HepG2 (cell line): Measurements from ENCODE around the gene NUTF2. TPM values are rescaled to one million over a fixed set of nuclear protein-coding genes. Genes with fewer than 3 reads are reported as not detected.
A peak's percentile ranks its signal among the peaks of the same experiment; 100 is the strongest.

ENCODE experiments used
- GABPB1 ChIP-seq: IDR thresholded peaks from 2 replicates; pipeline ENCODE4 v1.6.1; 2016; ENCODE audit warnings: mild to moderate bottlenecking, missing genetic modification reagents, moderate library complexity, missing compliant biosample characterization
- HHEX ChIP-seq: IDR thresholded peaks from 2 replicates; pipeline ENCODE4 v1.6.1; 2016; ENCODE audit warnings: control low read depth
- HNF4G ChIP-seq, 2 experiments: sonication (generic) in 1 of 2; formaldehyde crosslinking in 1 of 2; IDR thresholded peaks; 2 replicates each; pipeline versions ENCODE4 v1.4.0 to v1.6.1; 2011 to 2020; ENCODE audit warnings: borderline replicate concordance in 2 of 2, low read depth in 2 of 2, mild to moderate bottlenecking in 2 of 2, low read length in 1 of 2, missing genetic modification reagents in 1 of 2, moderate library complexity in 1 of 2
- KDM1A ChIP-seq: IDR thresholded peaks from 2 replicates; pipeline ENCODE4 v1.6.1; 2016; ENCODE audit warnings: missing compliant biosample characterization
- MED1 ChIP-seq: sonication (generic); formaldehyde crosslinking; IDR thresholded peaks from 2 replicates; pipeline ENCODE4 v1.4.0; 2020; ENCODE audit warnings: missing genetic modification reagents
- MEF2D ChIP-seq: sonication (generic); formaldehyde crosslinking; IDR thresholded peaks from 2 replicates; pipeline ENCODE4 v1.5.1; 2020; ENCODE audit warnings: mild to moderate bottlenecking, missing genetic modification reagents
- NFE2L2 ChIP-seq: fragments of 150-350 bp; IDR thresholded peaks from 2 replicates; pipeline ENCODE4 v1.6.1; 2014; ENCODE audit warnings: low read length
- NFKBIZ ChIP-seq: IDR thresholded peaks from 2 replicates; pipeline ENCODE4 v1.6.1; 2018; ENCODE audit warnings: missing genetic modification reagents, missing compliant biosample characterization
- RNF2 ChIP-seq: fragments of 450-650 bp; conservative IDR thresholded peaks from 2 replicates; pipeline ENCODE4 v1.6.1; 2016; ENCODE audit warnings: low read depth
- RXRA ChIP-seq: sonication (generic); formaldehyde crosslinking; IDR thresholded peaks from 2 replicates; pipeline ENCODE4 v1.5.1; 2020; ENCODE audit warnings: missing genetic modification reagents
- SMAD3 ChIP-seq: sonication (generic); formaldehyde crosslinking; IDR thresholded peaks from 2 replicates; pipeline ENCODE4 v1.4.0; 2020; ENCODE audit warnings: missing genetic modification reagents
- SOX6 ChIP-seq, 2 experiments: fragments of 450-650 bp in 1 of 2; sonication (generic) in 1 of 2; formaldehyde crosslinking in 1 of 2; IDR thresholded peaks; 2 replicates each; pipeline versions ENCODE4 v1.4.0 to v1.6.1; 2017 to 2020; ENCODE audit warnings: antibody characterized with exemption in 1 of 2, mild to moderate bottlenecking in 1 of 2, missing genetic modification reagents in 1 of 2
- TBX2 ChIP-seq: sonication (generic); formaldehyde crosslinking; IDR thresholded peaks from 2 replicates; pipeline ENCODE4 v1.5.0; 2020; ENCODE audit warnings: missing genetic modification reagents, mild to moderate bottlenecking, borderline replicate concordance
- ZBTB7A ChIP-seq: sonication (generic); formaldehyde crosslinking; IDR thresholded peaks from 2 replicates; pipeline ENCODE4 v1.8.0; 2022; ENCODE audit warnings: mild to moderate bottlenecking, missing genetic modification reagents
- ZMYM3 ChIP-seq: sonication (generic); formaldehyde crosslinking; IDR thresholded peaks from 2 replicates; pipeline ENCODE4 v1.5.1; 2020; ENCODE audit warnings: mild to moderate bottlenecking, missing genetic modification reagents
- ZNF263 ChIP-seq: sonication (generic); formaldehyde crosslinking; IDR thresholded peaks from 2 replicates; pipeline ENCODE4 v1.4.0; 2020; ENCODE audit warnings: missing genetic modification reagents
- ZNF546 ChIP-seq: sonication (generic); formaldehyde crosslinking; conservative IDR thresholded peaks from 2 replicates; pipeline ENCODE4 v1.8.1; 2023; ENCODE audit warnings: mild to moderate bottlenecking, missing genetic modification reagents
- polyA plus RNA-seq, 8 experiments: library from polyadenylated mRNA; depleted of rRNA in 3 of 8; stranded (reverse) in 7 of 8; unstranded in 1 of 8; fragments of >200 nt; fragmentation: Illumina TruSeq in 4 of 8; extraction: Trizol in 4 of 8; gene quantifications; 2 replicates each; pipeline versions ENCODE4 v1.2.1 to v1.2.3, GENCODE V29; 2011 to 2016; ENCODE audit warnings: low read depth in 4 of 8, missing spikeins in 1 of 8, mixed read lengths in 1 of 8; ENCODE audit not compliant: insufficient read depth in 1 of 8
- total RNA-seq, 5 experiments: library from RNA; depleted of rRNA; stranded (reverse); fragments of >200 nt; fragmentation: Illumina TruSeq; extraction: Trizol; gene quantifications; 2 replicates each; pipeline ENCODE4 v1.2.3, GENCODE V29; 2016; ENCODE audit warnings: low read depth in 1 of 5
- TF ChIP-seq, protein P1 (sequence below): sonication (generic); formaldehyde crosslinking; IDR thresholded peaks from 2 replicates; pipeline ENCODE4 v1.5.1; 2020; ENCODE audit warnings: missing genetic modification reagents, mild to moderate bottlenecking, borderline replicate concordance
- TF ChIP-seq, protein P2 (sequence below): sonication (generic); formaldehyde crosslinking; IDR thresholded peaks from 2 replicates; pipeline ENCODE4 v1.8.0; 2022; ENCODE audit warnings: mild to moderate bottlenecking, missing genetic modification reagents; ENCODE audit not compliant: insufficient replicate concordance
- TF ChIP-seq, protein P3 (sequence below): sonication (generic); formaldehyde crosslinking; IDR thresholded peaks from 2 replicates; pipeline ENCODE4 v1.4.0; 2020; ENCODE audit warnings: missing genetic modification reagents
- TF ChIP-seq, protein P4 (sequence below): sonication (generic); formaldehyde crosslinking; IDR thresholded peaks from 2 replicates; pipeline ENCODE4 v1.8.1; 2023; ENCODE audit warnings: missing genetic modification reagents, inconsistent platforms, borderline replicate concordance

NUTF2 gene
- total and polyA plus RNA-seq, 2 of the 13 experiments (the other 11 are each of a cell fraction or from before 2014, with no cell fraction given): 168 to 214 TPM

DNA sequence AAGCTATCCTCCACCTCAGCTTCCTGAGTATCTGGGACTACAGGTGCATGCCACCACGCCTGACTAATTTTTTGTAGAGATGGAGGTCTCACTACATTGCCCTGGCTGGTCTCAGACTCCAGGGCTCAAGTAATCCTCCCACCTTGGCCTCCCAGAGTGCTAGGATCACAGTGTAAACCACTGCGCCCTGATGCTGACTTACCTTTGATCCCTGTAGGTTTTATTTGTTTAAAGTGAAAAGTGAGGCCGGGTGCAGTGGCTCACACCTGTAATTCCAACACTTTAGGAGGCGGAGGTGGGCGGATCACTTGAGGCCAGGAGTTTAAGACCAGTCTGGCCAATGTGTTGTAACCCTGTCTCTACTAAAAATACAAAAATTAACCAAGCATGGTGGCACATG lies 55.0 kb downstream of the NUTF2 start (continued):
- TF ChIP-seq SOX6 (IDR thresholded peaks at IDR 0.05): no peak
- TF ChIP-seq SOX6 (CRISPR knock-in tag; IDR thresholded peaks at IDR 0.05): peak; percentile 35; the same call in 1 of the 2 replicates
- TF ChIP-seq NFKBIZ (CRISPR knock-in tag): no peak
- TF ChIP-seq, protein P1, sequence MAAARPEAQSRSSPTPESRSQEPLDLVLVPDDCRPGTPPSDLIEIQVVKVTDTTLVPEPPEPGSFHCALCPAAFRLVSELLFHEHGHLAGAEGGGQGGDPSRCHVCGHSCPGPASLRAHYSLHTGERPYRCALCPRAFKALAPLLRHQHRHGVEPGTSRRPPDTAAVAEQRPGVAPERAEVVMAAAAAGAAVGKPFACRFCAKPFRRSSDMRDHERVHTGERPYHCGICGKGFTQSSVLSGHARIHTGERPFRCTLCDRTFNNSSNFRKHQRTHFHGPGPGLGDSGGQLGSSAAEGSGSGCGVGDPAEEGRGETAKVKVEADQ (CRISPR knock-in tag): 0 out of 2 replicates have a peak, but pooled peaks have one; percentile 41
- no peak for TF ChIP-seq GABPB1 (CRISPR knock-in tag)
- TF ChIP-seq, protein P2, sequence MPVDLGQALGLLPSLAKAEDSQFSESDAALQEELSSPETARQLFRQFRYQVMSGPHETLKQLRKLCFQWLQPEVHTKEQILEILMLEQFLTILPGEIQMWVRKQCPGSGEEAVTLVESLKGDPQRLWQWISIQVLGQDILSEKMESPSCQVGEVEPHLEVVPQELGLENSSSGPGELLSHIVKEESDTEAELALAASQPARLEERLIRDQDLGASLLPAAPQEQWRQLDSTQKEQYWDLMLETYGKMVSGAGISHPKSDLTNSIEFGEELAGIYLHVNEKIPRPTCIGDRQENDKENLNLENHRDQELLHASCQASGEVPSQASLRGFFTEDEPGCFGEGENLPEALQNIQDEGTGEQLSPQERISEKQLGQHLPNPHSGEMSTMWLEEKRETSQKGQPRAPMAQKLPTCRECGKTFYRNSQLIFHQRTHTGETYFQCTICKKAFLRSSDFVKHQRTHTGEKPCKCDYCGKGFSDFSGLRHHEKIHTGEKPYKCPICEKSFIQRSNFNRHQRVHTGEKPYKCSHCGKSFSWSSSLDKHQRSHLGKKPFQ: peak; percentile 20
- TF ChIP-seq NFE2L2: no peak
- TF ChIP-seq TBX2 (CRISPR knock-in tag): peak; percentile 87
- TF ChIP-seq MED1 (CRISPR knock-in tag): no peak
- TF ChIP-seq, protein P3, sequence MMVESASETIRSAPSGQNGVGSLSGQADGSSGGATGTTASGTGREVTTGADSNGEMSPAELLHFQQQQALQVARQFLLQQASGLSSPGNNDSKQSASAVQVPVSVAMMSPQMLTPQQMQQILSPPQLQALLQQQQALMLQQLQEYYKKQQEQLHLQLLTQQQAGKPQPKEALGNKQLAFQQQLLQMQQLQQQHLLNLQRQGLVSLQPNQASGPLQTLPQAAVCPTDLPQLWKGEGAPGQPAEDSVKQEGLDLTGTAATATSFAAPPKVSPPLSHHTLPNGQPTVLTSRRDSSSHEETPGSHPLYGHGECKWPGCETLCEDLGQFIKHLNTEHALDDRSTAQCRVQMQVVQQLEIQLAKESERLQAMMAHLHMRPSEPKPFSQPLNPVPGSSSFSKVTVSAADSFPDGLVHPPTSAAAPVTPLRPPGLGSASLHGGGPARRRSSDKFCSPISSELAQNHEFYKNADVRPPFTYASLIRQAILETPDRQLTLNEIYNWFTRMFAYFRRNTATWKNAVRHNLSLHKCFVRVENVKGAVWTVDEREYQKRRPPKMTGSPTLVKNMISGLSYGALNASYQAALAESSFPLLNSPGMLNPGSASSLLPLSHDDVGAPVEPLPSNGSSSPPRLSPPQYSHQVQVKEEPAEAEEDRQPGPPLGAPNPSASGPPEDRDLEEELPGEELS (CRISPR knock-in tag): peak; percentile 58
- TF ChIP-seq KDM1A (CRISPR knock-in tag): peak; percentile 48; the same call in 1 of the 2 replicates
- no peak for TF ChIP-seq RNF2
- peak; percentile 26; the same call in 1 of the 2 replicates for TF ChIP-seq MEF2D
- peak; percentile 78 for TF ChIP-seq ZMYM3 (CRISPR knock-in tag)
- peak; percentile 17; the same call in 1 of the 2 replicates for TF ChIP-seq RXRA
- no peak for TF ChIP-seq ZBTB7A (CRISPR knock-in tag)
- TF ChIP-seq HHEX (CRISPR knock-in tag): no peak
- TF ChIP-seq HNF4G (IDR thresholded peaks at IDR 0.05; ENCODE audit: borderline replicate concordance, low read depth, low read length): peak; percentile 39; the same call in 1 of the 2 replicates
- no peak; the same call in 1 of the 2 replicates for TF ChIP-seq HNF4G (CRISPR knock-in tag; IDR thresholded peaks at IDR 0.05; ENCODE audit: borderline replicate concordance, low read depth)
- 0 out of 2 replicates have a peak, but pooled peaks have one; percentile 34 for TF ChIP-seq ZNF263
- no peak for TF ChIP-seq SMAD3 (CRISPR knock-in tag)
- TF ChIP-seq, protein P4, sequence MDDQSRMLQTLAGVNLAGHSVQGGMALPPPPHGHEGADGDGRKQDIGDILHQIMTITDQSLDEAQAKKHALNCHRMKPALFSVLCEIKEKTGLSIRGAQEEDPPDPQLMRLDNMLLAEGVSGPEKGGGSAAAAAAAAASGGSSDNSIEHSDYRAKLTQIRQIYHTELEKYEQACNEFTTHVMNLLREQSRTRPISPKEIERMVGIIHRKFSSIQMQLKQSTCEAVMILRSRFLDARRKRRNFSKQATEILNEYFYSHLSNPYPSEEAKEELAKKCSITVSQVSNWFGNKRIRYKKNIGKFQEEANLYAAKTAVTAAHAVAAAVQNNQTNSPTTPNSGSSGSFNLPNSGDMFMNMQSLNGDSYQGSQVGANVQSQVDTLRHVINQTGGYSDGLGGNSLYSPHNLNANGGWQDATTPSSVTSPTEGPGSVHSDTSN: no peak
- no peak for TF ChIP-seq ZNF546
